ENCODE data around the gene OSMR.

DNA sequence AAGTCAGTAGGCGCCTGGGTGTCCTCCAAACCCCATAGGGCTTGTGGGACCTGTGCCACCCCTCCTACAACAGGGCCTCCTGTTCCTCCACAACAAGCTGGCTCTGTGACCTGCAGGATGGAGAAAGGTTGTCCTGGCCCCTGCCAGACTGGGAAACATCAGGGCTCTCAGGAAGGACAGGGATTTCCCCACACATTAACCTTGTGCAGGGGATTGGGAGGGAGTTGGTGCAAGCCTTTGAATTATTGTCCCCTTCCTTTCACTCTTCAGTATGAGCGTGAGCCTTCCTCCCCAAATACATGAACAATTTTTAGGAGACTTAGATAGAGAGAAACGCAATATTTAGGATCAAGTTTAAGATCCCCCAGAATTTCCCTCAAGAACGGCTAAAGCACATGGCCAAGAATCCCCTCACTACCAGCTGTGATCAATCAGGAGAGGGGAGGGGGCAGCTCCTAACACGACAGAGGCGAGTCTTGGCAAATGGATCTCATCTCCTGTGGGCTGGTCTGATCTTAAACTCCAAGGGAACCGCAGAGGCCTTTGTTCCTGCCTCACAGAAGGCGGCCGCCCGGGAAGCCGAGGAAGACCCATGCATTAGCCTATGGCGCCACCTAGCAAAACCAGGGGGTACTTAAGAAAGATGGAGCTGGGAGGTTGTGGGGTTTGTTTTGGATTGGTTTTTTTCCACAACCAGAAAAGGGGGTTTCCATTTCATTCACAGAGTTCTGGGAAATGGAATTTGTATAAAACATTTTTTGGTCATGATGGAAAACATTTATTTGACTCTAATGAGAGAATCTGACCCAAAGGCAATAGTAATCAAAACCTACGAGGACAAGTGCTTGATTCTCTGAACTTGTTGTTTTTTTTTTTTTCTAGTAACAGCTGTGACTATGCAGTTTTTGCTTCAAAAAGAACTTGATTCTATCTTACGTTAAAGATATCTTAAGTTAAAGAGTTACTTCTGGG is 36.1 kb upstream of the OSMR start:
- TF ChIP-seq, protein P1, sequence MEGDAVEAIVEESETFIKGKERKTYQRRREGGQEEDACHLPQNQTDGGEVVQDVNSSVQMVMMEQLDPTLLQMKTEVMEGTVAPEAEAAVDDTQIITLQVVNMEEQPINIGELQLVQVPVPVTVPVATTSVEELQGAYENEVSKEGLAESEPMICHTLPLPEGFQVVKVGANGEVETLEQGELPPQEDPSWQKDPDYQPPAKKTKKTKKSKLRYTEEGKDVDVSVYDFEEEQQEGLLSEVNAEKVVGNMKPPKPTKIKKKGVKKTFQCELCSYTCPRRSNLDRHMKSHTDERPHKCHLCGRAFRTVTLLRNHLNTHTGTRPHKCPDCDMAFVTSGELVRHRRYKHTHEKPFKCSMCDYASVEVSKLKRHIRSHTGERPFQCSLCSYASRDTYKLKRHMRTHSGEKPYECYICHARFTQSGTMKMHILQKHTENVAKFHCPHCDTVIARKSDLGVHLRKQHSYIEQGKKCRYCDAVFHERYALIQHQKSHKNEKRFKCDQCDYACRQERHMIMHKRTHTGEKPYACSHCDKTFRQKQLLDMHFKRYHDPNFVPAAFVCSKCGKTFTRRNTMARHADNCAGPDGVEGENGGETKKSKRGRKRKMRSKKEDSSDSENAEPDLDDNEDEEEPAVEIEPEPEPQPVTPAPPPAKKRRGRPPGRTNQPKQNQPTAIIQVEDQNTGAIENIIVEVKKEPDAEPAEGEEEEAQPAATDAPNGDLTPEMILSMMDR (IDR thresholded peaks at IDR 0.05) = peak; percentile 57 to 83 (median 80)
- TF ChIP-seq POLR2A (IDR thresholded peaks at IDR 0.05) = no peak

Measured in vagina (tissue), 2 donors.